Hepatocyte (in vitro differentiated cells): Measurements from ENCODE around the gene SDK1.

Source experiments
- EZH2 ChIP-seq: fragments of 200-600 bp; sonication (generic); IDR thresholded peaks from 2 replicates; pipeline ENCODE4 v1.6.1; 2016; ENCODE audit warnings: antibody characterized with exemption, mild to moderate bottlenecking, borderline replicate concordance
- TF ChIP-seq, protein P1 (sequence below): fragments of 200-600 bp; sonication (generic); IDR thresholded peaks from 2 replicates; pipeline ENCODE4 v1.5.1; 2016; ENCODE audit warnings: antibody characterized with exemption, mild to moderate bottlenecking; ENCODE audit not compliant: poor library complexity

DNA sequence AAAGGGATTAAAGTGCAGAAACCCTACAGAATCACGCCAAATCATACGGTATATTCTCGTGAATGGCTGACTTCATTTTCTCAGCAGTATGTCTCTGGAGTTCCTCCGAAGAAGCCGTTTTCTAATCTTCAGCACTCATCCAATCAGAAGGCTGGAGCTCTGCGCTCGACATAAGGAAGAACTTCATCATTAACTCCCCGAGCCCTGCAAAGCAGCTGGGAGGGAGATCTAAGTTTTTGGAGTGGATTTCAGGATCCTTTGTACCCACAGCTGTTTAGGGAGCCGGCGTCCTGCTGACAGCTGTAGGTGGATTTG lies 40.7 kb upstream of the SDK1 start:
- TF ChIP-seq, protein P1, sequence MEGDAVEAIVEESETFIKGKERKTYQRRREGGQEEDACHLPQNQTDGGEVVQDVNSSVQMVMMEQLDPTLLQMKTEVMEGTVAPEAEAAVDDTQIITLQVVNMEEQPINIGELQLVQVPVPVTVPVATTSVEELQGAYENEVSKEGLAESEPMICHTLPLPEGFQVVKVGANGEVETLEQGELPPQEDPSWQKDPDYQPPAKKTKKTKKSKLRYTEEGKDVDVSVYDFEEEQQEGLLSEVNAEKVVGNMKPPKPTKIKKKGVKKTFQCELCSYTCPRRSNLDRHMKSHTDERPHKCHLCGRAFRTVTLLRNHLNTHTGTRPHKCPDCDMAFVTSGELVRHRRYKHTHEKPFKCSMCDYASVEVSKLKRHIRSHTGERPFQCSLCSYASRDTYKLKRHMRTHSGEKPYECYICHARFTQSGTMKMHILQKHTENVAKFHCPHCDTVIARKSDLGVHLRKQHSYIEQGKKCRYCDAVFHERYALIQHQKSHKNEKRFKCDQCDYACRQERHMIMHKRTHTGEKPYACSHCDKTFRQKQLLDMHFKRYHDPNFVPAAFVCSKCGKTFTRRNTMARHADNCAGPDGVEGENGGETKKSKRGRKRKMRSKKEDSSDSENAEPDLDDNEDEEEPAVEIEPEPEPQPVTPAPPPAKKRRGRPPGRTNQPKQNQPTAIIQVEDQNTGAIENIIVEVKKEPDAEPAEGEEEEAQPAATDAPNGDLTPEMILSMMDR: no peak
- no peak for TF ChIP-seq EZH2
